ENCODE results near the gene RP2.

RP2 gene

GRCh38 chrX:46922611-46923010, 85.8 kb downstream of the RP2 start:
- DNase-seq: no peak

DNA sequence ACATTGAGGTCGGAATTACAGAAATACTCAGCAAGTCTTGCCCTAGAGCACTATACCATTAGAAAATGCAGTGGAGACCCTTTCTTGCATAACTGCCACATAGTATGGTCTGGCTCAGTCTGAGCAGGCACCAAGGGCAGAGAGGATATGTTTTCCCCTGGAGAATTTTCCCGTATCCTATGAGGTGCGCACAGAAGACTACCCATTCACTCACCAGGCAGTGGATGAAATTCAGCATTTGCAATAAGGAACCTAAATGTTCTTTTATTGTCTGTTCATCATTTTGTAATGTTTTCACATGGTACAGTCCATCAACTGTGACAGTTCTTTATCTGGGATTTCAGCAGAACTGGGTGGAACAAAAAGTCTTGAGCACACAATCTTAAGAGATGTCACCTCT, 90.9 kb downstream of the RP2 start:
- DNase-seq: no peak

DNA sequence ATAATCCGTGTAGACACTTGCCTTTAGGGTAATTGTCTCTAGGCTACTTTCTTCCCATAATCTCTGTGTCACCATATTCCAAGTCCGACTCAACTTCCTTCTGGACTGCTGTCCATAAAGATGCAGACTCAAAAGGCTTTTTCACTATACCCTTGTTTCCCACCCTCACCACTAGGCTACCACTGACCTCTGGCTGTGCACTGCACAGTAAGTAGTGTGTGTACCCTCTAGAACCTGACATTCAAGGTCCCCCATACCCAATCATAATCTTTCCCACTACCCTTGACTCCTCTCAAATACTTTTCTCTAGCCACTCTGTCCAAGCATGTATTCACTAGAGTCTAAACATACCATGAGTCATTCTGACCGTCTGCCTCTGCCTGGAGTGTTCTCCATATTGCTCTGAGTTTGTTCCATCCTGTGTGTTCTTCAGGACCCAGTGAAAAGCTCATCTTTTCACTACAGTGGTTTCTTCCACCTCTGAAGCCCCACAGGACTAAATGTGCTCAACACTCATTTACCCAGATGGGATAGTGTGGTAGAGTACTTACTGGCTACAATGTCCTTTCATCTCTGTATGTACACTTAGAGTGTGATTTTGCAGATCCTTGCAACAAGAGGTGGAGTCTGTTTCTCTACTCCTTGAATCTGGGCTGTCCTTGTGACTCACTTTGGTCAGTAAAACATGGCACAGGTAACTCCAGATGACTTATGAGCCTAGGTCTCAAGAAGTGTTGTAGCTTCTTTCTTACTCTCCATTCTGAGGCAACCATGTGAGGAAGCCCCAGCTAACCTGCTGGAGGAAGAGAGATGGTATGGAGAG, 92.8 kb downstream of the RP2 start:
- no peak for DNase-seq

All from NCI-H226 (cell line).